HepG2 (cell line): ENCODE data around the gene SP5. TPM values are rescaled to one million over a fixed set of nuclear protein-coding genes. Genes with fewer than 3 reads are reported as not detected.
A peak's percentile ranks its signal among the peaks of the same experiment; 100 is the strongest.

ENCODE experiments used
- E2F2 ChIP-seq: sonication (generic); formaldehyde crosslinking; IDR thresholded peaks from 2 replicates; pipeline ENCODE4 v1.4.0; 2020; ENCODE audit warnings: missing genetic modification reagents, borderline replicate concordance
- HOXA9 ChIP-seq: sonication (generic); formaldehyde crosslinking; IDR thresholded peaks from 2 replicates; pipeline ENCODE4 v1.8.1; 2022; ENCODE audit warnings: missing genetic modification reagents, mild to moderate bottlenecking, moderate library complexity, borderline replicate concordance
- MED1 ChIP-seq: sonication (generic); formaldehyde crosslinking; IDR thresholded peaks from 2 replicates; pipeline ENCODE4 v1.4.0; 2020; ENCODE audit warnings: missing genetic modification reagents
- NR0B2 ChIP-seq: sonication (generic); formaldehyde crosslinking; IDR thresholded peaks from 2 replicates; pipeline ENCODE4 v1.4.0; 2020; ENCODE audit warnings: mild to moderate bottlenecking, missing genetic modification reagents
- REXO4 ChIP-seq: sonication (generic); formaldehyde crosslinking; IDR thresholded peaks from 2 replicates; pipeline ENCODE4 v1.8.0; 2022; ENCODE audit warnings: missing genetic modification reagents, mild to moderate bottlenecking, borderline replicate concordance
- RNF2 ChIP-seq: fragments of 450-650 bp; conservative IDR thresholded peaks from 2 replicates; pipeline ENCODE4 v1.6.1; 2016; ENCODE audit warnings: low read depth
- SATB2 ChIP-seq: sonication (generic); formaldehyde crosslinking; IDR thresholded peaks from 2 replicates; pipeline ENCODE4 v1.5.0; 2020; ENCODE audit warnings: missing genetic modification reagents
- SMAD9 ChIP-seq: sonication (generic); formaldehyde crosslinking; IDR thresholded peaks from 2 replicates; pipeline ENCODE4 v1.5.1; 2020; ENCODE audit warnings: mild to moderate bottlenecking, missing genetic modification reagents
- SOX6 ChIP-seq, 2 experiments: fragments of 450-650 bp in 1 of 2; sonication (generic) in 1 of 2; formaldehyde crosslinking in 1 of 2; IDR thresholded peaks; 2 replicates each; pipeline versions ENCODE4 v1.4.0 to v1.6.1; 2017 to 2020; ENCODE audit warnings: antibody characterized with exemption in 1 of 2, mild to moderate bottlenecking in 1 of 2, missing genetic modification reagents in 1 of 2
- SPEN ChIP-seq: sonication (generic); formaldehyde crosslinking; IDR thresholded peaks from 2 replicates; pipeline ENCODE4 v1.5.1; 2020; ENCODE audit warnings: low read depth, mild to moderate bottlenecking, missing genetic modification reagents
- SRSF1 ChIP-seq: fragments of 200-400 bp; formaldehyde crosslinking; optimal IDR thresholded peaks from 2 replicates; pipeline ENCODE3; 2017; ENCODE audit warnings: mild to moderate bottlenecking, low read depth, low read length, moderate library complexity
- XBP1 ChIP-seq: sonication (generic); formaldehyde crosslinking; IDR thresholded peaks from 2 replicates; pipeline ENCODE4 v1.5.0; 2020; ENCODE audit warnings: missing genetic modification reagents
- ZBED4 ChIP-seq: sonication (generic); formaldehyde crosslinking; IDR thresholded peaks from 2 replicates; pipeline ENCODE4 v1.4.0; 2020; ENCODE audit warnings: missing genetic modification reagents, borderline replicate concordance
- ZFY ChIP-seq: sonication (generic); formaldehyde crosslinking; IDR thresholded peaks from 2 replicates; pipeline ENCODE4 v1.4.0; 2020; ENCODE audit warnings: missing genetic modification reagents
- ZSCAN9 ChIP-seq: IDR thresholded peaks from 2 replicates; pipeline ENCODE4 v1.6.1; 2016; ENCODE audit warnings: borderline replicate concordance
- polyA plus RNA-seq, 8 experiments: library from polyadenylated mRNA; depleted of rRNA in 3 of 8; stranded (reverse) in 7 of 8; unstranded in 1 of 8; fragments of >200 nt; fragmentation: Illumina TruSeq in 4 of 8; extraction: Trizol in 4 of 8; gene quantifications; 2 replicates each; pipeline versions ENCODE4 v1.2.1 to v1.2.3, GENCODE V29; 2011 to 2016; ENCODE audit warnings: low read depth in 4 of 8, missing spikeins in 1 of 8, mixed read lengths in 1 of 8; ENCODE audit not compliant: insufficient read depth in 1 of 8
- total RNA-seq, 5 experiments: library from RNA; depleted of rRNA; stranded (reverse); fragments of >200 nt; fragmentation: Illumina TruSeq; extraction: Trizol; gene quantifications; 2 replicates each; pipeline ENCODE4 v1.2.3, GENCODE V29; 2016; ENCODE audit warnings: low read depth in 1 of 5
- TF ChIP-seq, protein P1 (sequence below): sonication (generic); formaldehyde crosslinking; IDR thresholded peaks from 2 replicates; pipeline ENCODE4 v1.4.0; 2020; ENCODE audit warnings: missing genetic modification reagents
- TF ChIP-seq, protein P2 (sequence below): sonication (generic); formaldehyde crosslinking; IDR thresholded peaks from 2 replicates; pipeline ENCODE4 v1.9.0; 2022; ENCODE audit warnings: low read depth, missing genetic modification reagents
- TF ChIP-seq, protein P3 (sequence below), 2 experiments: fragments of 450-650 bp in 1 of 2; sonication (generic) in 1 of 2; formaldehyde crosslinking; IDR thresholded peaks; 2 replicates each; pipeline versions ENCODE4 v1.5.0 to v1.8.0; 2020 to 2022; ENCODE audit warnings: mild to moderate bottlenecking in 1 of 2, missing genetic modification reagents in 1 of 2

The SP5 gene
- total and polyA plus RNA-seq, 2 of the 13 experiments (the other 11 are each of a cell fraction or from before 2014, with no cell fraction given) = 50.8 to 119 TPM

- TF ChIP-seq, protein P1, sequence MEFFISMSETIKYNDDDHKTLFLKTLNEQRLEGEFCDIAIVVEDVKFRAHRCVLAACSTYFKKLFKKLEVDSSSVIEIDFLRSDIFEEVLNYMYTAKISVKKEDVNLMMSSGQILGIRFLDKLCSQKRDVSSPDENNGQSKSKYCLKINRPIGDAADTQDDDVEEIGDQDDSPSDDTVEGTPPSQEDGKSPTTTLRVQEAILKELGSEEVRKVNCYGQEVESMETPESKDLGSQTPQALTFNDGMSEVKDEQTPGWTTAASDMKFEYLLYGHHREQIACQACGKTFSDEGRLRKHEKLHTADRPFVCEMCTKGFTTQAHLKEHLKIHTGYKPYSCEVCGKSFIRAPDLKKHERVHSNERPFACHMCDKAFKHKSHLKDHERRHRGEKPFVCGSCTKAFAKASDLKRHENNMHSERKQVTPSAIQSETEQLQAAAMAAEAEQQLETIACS (CRISPR knock-in tag) = peak; percentile 71
- TF ChIP-seq SMAD9 (CRISPR knock-in tag) = 0 out of 2 replicates have a peak, but pooled peaks have one; percentile 67
- TF ChIP-seq E2F2 = peak; percentile 86; the same call in 1 of the 2 replicates
- TF ChIP-seq RNF2 = peak; percentile 94
- TF ChIP-seq MED1 = peak; percentile 90
- TF ChIP-seq, protein P2, sequence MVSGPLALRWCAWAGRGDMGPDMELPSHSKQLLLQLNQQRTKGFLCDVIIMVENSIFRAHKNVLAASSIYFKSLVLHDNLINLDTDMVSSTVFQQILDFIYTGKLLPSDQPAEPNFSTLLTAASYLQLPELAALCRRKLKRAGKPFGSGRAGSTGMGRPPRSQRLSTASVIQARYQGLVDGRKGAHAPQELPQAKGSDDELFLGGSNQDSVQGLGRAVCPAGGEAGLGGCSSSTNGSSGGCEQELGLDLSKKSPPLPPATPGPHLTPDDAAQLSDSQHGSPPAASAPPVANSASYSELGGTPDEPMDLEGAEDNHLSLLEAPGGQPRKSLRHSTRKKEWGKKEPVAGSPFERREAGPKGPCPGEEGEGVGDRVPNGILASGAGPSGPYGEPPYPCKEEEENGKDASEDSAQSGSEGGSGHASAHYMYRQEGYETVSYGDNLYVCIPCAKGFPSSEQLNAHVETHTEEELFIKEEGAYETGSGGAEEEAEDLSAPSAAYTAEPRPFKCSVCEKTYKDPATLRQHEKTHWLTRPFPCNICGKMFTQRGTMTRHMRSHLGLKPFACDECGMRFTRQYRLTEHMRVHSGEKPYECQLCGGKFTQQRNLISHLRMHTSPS (CRISPR knock-in tag) = no peak
- TF ChIP-seq REXO4 (CRISPR knock-in tag) = 0 out of 2 replicates have a peak, but pooled peaks have one; percentile 74
- TF ChIP-seq SOX6 (IDR thresholded peaks at IDR 0.05) = no peak
- peak; percentile 98 for TF ChIP-seq SOX6 (CRISPR knock-in tag; IDR thresholded peaks at IDR 0.05)
- TF ChIP-seq SPEN (CRISPR knock-in tag) = peak; percentile 72; the same call in 1 of the 2 replicates
- TF ChIP-seq NR0B2 (CRISPR knock-in tag) = peak; percentile 95; the same call in 1 of the 2 replicates
- TF ChIP-seq ZBED4 (CRISPR knock-in tag) = peak; percentile 77; the same call in 1 of the 2 replicates
- TF ChIP-seq HOXA9 = no peak
- peak; percentile 100 for TF ChIP-seq SATB2 (CRISPR knock-in tag)
- peak; percentile 95 for TF ChIP-seq SRSF1
- TF ChIP-seq XBP1 (CRISPR knock-in tag) = peak; percentile 75; the same call in 1 of the 2 replicates
- TF ChIP-seq, protein P3, sequence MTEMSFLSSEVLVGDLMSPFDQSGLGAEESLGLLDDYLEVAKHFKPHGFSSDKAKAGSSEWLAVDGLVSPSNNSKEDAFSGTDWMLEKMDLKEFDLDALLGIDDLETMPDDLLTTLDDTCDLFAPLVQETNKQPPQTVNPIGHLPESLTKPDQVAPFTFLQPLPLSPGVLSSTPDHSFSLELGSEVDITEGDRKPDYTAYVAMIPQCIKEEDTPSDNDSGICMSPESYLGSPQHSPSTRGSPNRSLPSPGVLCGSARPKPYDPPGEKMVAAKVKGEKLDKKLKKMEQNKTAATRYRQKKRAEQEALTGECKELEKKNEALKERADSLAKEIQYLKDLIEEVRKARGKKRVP (CRISPR knock-in tag; IDR thresholded peaks at IDR 0.05) = no peak; a peak in 2 of 4 replicates
- peak; percentile 80 for TF ChIP-seq ZSCAN9
- TF ChIP-seq ZFY = peak; percentile 93
These were observed at the start of gene SP5 (continued) for GRCh38 chr2:170715062-170715931.
